Mucosa of stomach (tissue), 1 donor: ENCODE measurements around the gene ETV5.

Experiments used
- H3K27me3 ChIP-seq: one replicate; pipeline ENCODE4 v1.7.0; 2013; ENCODE audit warnings: mild to moderate bottlenecking, low read length; ENCODE audit not compliant: control insufficient read depth, insufficient read depth
- H3K36me3 ChIP-seq: one replicate; pipeline ENCODE4 v1.7.0; 2013; ENCODE audit warnings: low read length; ENCODE audit not compliant: control insufficient read depth, insufficient read depth
- H3K4me1 ChIP-seq: one replicate; pipeline ENCODE4 v1.7.0; 2013; ENCODE audit warnings: mild to moderate bottlenecking, low read length; ENCODE audit not compliant: control insufficient read depth, insufficient read depth
- H3K4me3 ChIP-seq: one replicate; pipeline ENCODE4 v1.7.0; 2013; ENCODE audit warnings: low read length
- H3K9ac ChIP-seq: one replicate; pipeline ENCODE4 v1.7.0; 2013; ENCODE audit warnings: mild to moderate bottlenecking, low read length, moderate library complexity
- H3K9me3 ChIP-seq: one replicate; pipeline ENCODE4 v1.7.0; 2013; ENCODE audit warnings: mild to moderate bottlenecking, low read length, moderate library complexity; ENCODE audit not compliant: control insufficient read depth
- donor health status: Pancreatic carcinoma.

ETV5 gene

GRCh38 chr3:186138272-186138981, 29.5 kb upstream of the ETV5 start:
- no peak overlapping the region for H3K4me3 ChIP-seq
- H3K9me3 ChIP-seq = no peaks in the 10 kb centered on the region
- no peaks in the 10 kb centered on the region for H3K36me3 ChIP-seq
- H3K27me3 ChIP-seq = no peaks in the 10 kb centered on the region
- no peak overlapping the region for H3K9ac ChIP-seq
- no peaks in the 10 kb centered on the region for H3K4me1 ChIP-seq

DNA sequence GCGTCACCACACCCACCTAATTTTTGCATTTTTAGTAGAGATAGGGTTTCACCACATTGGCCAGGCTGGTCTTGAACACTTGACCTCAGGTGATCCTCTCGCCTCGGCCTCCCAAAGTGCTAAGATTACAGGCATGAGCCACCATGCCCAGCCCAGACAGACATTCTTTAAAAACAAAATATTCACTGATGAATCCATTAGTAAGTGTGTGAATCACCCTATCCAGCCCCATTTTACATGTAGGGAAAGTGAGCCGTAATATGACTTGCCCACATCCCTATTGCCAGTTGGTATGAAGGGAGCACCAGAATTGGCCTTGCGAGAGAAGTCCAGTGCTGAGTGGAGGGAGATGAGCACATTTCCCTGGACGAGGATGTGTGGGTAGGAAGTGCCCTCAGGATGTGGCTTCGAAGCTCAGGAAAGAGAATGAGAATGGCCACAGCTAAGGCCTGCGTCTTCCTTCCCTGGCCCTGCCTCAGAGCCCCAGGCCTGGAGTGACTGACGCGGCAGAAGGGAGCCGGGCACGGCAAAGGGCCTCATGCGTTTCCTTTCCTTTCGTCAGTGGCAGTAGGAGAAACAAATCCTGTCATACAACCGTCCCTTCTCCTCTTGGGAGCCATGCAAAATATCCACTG, 28.3 kb upstream of the ETV5 start:
- Histone ChIP-seq H3K27me3 (no peaks in the 10 kb centered on the region), H3K4me1 (no peaks in the 10 kb centered on the region), H3K4me3 (no peak overlapping the region), H3K36me3 (no peaks in the 10 kb centered on the region), H3K9me3 (no peaks in the 10 kb centered on the region), H3K9ac (no peak overlapping the region)

GRCh38 chr3:186133980-186134379, 25.1 kb upstream of the ETV5 start:
- no peak overlapping the region for H3K9ac ChIP-seq
- no peaks in the 10 kb centered on the region for H3K27me3 ChIP-seq
- H3K4me1 ChIP-seq = no peaks in the 10 kb centered on the region
- H3K4me3 ChIP-seq = no peak overlapping the region
- no peaks in the 10 kb centered on the region for H3K9me3 ChIP-seq
- H3K36me3 ChIP-seq = no peaks in the 10 kb centered on the region

GRCh38 chr3:186132487-186132886, 23.6 kb upstream of the ETV5 start:
- H3K9me3 ChIP-seq = no peaks in the 10 kb centered on the region
- H3K4me3 ChIP-seq = no peak overlapping the region
- no peaks in the 10 kb centered on the region for H3K36me3 ChIP-seq
- H3K4me1 ChIP-seq = no peaks in the 10 kb centered on the region
- no peak overlapping the region for H3K9ac ChIP-seq
- H3K27me3 ChIP-seq = no peaks in the 10 kb centered on the region

DNA sequence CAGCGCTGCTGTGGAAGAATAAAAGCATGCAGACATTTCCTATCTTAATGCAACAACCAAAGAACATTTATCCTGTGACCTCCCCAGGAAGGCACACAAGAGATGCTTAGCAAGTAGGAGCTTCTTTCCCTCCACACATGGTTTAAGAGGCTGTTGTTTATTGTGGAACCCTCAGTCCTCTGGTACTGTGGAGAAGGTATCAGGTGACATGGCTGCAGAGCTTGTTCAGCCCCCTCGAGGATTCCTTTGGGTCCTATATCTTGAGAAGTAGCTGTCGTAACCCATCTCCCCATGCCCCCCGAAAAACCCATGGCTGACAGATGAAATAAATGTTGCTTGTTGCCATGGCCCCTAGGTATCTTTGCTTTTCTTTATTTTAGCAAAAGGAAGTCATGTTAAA, 20.3 kb upstream of the ETV5 start:
- Histone ChIP-seq H3K4me1 (peaks cover 3% of the 10 kb centered on the region), H3K27me3 (no peaks in the 10 kb centered on the region), H3K9ac (no peak overlapping the region), H3K36me3 (no peaks in the 10 kb centered on the region), H3K9me3 (no peaks in the 10 kb centered on the region), H3K4me3 (no peak overlapping the region)

DNA sequence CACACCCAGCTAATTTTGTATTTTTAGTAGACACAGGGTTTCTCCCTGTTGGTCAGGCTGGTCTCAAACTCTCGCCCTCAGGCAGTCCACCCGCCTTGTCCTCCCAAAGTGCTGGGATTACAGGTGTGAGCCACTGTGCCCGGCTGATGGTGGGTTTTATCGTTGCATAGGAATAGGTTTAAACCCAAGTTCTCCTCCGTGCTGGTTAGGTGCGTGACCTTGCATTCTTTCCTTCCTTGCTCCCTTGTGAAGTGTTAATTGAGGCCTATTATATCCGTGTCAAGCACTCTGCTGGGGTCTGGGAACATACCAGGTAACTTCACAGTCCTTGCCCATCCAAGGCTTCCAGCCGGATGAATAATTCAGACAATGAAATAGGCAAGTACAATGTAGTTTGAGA, 19.3 kb upstream of the ETV5 start:
- Histone ChIP-seq H3K9ac (no peak overlapping the region), H3K4me1 (peaks cover 7% of the 10 kb centered on the region), H3K27me3 (no peaks in the 10 kb centered on the region), H3K9me3 (no peaks in the 10 kb centered on the region), H3K36me3 (no peaks in the 10 kb centered on the region), H3K4me3 (no peak overlapping the region)

DNA sequence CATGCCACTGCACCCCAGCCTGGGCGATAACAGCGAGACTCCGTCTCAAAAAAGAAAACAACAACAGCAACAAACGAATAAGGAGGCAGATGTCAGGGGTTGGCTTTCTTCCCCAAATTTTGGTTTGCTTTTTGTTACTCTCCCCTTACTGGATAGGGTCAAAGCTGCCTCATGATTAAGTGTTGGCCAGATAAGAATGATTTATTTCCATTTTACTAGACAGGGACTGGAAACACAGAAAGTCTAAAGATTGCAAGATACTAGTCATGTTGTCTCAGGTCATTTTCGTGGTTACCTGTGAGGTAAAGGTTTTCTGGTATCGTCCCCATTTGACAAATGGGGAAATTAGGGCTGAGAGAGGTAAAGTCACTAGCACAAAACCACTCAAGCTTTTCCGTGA, 18.6 kb upstream of the ETV5 start:
- peaks cover 7% of the 10 kb centered on the region for H3K4me1 ChIP-seq
- no peak overlapping the region for H3K4me3 ChIP-seq
- no peaks in the 10 kb centered on the region for H3K36me3 ChIP-seq

GRCh38 chr3:186125118-186125517, 16.2 kb upstream of the ETV5 start:
- no peak overlapping the region for H3K4me3 ChIP-seq
- H3K36me3 ChIP-seq = no peaks in the 10 kb centered on the region
- H3K9me3 ChIP-seq = no peaks in the 10 kb centered on the region
- H3K9ac ChIP-seq = no peak overlapping the region
- peaks cover 7% of the 10 kb centered on the region for H3K4me1 ChIP-seq
- peaks cover 4% of the 10 kb centered on the region for H3K27me3 ChIP-seq

More for the DNA sequence above, 18.6 kb upstream of the ETV5 start:
- Histone ChIP-seq H3K27me3 (no peaks in the 10 kb centered on the region), H3K9ac (no peak overlapping the region), H3K9me3 (no peaks in the 10 kb centered on the region)

GRCh38 chr3:186124592-186124991, 15.7 kb upstream of the ETV5 start:
- Histone ChIP-seq H3K27me3 (peaks cover 4% of the 10 kb centered on the region), H3K36me3 (no peaks in the 10 kb centered on the region), H3K9ac (no peak overlapping the region), H3K4me1 (peaks cover 7% of the 10 kb centered on the region), H3K9me3 (no peaks in the 10 kb centered on the region), H3K4me3 (no peak overlapping the region)

GRCh38 chr3:186123012-186123411, 14.1 kb upstream of the ETV5 start:
- Histone ChIP-seq H3K36me3 (no peaks in the 10 kb centered on the region), H3K27me3 (peaks cover 4% of the 10 kb centered on the region), H3K9me3 (no peaks in the 10 kb centered on the region), H3K4me3 (no peak overlapping the region), H3K4me1 (peaks cover 7% of the 10 kb centered on the region), H3K9ac (no peak overlapping the region)

DNA sequence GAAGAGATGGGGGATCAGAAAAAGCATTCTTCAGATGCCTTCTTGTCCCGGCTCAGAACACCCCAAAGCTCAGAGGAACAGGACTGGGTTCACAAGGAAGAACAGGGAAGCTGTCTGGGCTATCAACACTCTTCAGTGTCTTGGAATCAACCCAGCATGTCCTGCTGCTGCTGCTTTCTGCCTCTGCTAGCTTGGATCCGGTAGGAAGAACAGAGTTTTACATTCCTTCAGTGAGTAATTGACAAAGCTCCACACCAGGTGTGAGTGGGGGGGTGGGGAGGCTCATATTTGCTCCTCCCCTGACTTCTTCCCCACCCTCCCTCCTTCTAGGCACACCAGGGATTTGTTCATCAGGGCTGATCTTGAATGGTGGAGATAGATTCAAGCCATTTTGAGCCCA, 13.1 kb upstream of the ETV5 start:
- H3K27me3 ChIP-seq = peaks cover 4% of the 10 kb centered on the region
- H3K9ac ChIP-seq = no peak overlapping the region
- no peaks in the 10 kb centered on the region for H3K36me3 ChIP-seq
- peaks cover 7% of the 10 kb centered on the region for H3K4me1 ChIP-seq
- H3K9me3 ChIP-seq = no peaks in the 10 kb centered on the region
- no peak overlapping the region for H3K4me3 ChIP-seq

- Histone ChIP-seq H3K4me3 (no peak overlapping the region), H3K9me3 (no peaks in the 10 kb centered on the region), H3K9ac (no peak overlapping the region), H3K36me3 (no peaks in the 10 kb centered on the region), H3K27me3 (peaks cover 4% of the 10 kb centered on the region), H3K4me1 (peaks cover 7% of the 10 kb centered on the region)
Measured at GRCh38 chr3:186121278-186121677, 12.4 kb upstream of the ETV5 start.
